ENCODE results near the gene NMNAT2.

DNA sequence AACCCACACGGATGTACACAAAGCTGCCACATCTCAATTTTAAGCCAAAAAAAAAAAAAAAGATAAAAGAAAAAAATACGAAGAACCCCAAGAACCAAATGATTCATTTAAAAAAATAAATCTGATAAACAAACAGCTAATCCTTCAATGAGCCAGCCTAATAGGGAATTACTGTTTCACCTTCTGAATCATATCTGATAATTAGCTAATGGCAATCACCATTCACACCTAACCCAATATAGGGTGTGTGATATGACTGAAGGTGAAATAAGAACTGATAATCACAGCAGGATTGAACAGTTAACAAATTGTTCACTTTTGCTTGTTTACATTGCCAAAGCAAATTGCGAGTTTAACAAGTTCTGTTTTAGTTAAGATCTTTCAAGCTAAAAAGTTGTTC lies 170.7 kb downstream of the NMNAT2 start:
- TF ChIP-seq EZH2 (IDR thresholded peaks at IDR 0.05; ENCODE audit: insufficient read depth, poor library complexity, severe bottlenecking) = no peak
- TF ChIP-seq EZH2phosphoT487 (IDR thresholded peaks at IDR 0.05; ENCODE audit: insufficient read depth, low read depth) = no peak

Measured in GM23248 (cell line).